ENCODE measurements around the gene PRRC2B.
"Not testable (repeated sequence)": the region's sequence is repeated elsewhere in the genome, so short reads cannot be mapped to it uniquely, and the experiment has no call there.

The PRRC2B gene

GRCh38 chr9:131439224-131439623, 45.3 kb downstream of the PRRC2B start:
- no peak for DNase-seq

GRCh38 chr9:131441441-131441840, 47.6 kb downstream of the PRRC2B start:
- no peak for DNase-seq

- DNase-seq, result no peak
Observed at GRCh38 chr9:131442351-131442750, 48.5 kb downstream of the PRRC2B start.

GRCh38 chr9:131443648-131444047, 49.8 kb downstream of the PRRC2B start:
- no peak for DNase-seq

- DNase-seq, result no peak
Observed at GRCh38 chr9:131446276-131446675, 52.4 kb downstream of the PRRC2B start.

- DNase-seq, result no peak
Observed at GRCh38 chr9:131447148-131447547, 53.3 kb downstream of the PRRC2B start.

GRCh38 chr9:131447600-131447999, 53.7 kb downstream of the PRRC2B start:
- DNase-seq, result no peak

GRCh38 chr9:131448818-131449217, 54.9 kb downstream of the PRRC2B start:
- no peak for DNase-seq

- no peak for DNase-seq
Observed at GRCh38 chr9:131449276-131449675, 55.4 kb downstream of the PRRC2B start.

- DNase-seq, result no peak
Observed at GRCh38 chr9:131454028-131454427, 60.1 kb downstream of the PRRC2B start.

GRCh38 chr9:131455655-131456054, 61.8 kb downstream of the PRRC2B start:
- not testable (repeated sequence) for DNase-seq

GRCh38 chr9:131457746-131458145, 63.9 kb downstream of the PRRC2B start:
- DNase-seq, result no peak

GRCh38 chr9:131459056-131459455, 65.2 kb downstream of the PRRC2B start:
- no peak for DNase-seq

- no peak for DNase-seq
Observed at GRCh38 chr9:131461166-131461565, 67.3 kb downstream of the PRRC2B start.

GRCh38 chr9:131464354-131465000, 70.6 kb downstream of the PRRC2B start:
- no peak for DNase-seq

GRCh38 chr9:131465401-131465800, 71.5 kb downstream of the PRRC2B start:
- DNase-seq, result peak; percentile 59

- no peak for DNase-seq
Observed at GRCh38 chr9:131467214-131467935, 73.5 kb downstream of the PRRC2B start.

- DNase-seq, result no peak
Observed at GRCh38 chr9:131468031-131468430, 74.1 kb downstream of the PRRC2B start.

- peak; percentile 66 for DNase-seq
Observed at GRCh38 chr9:131469356-131469755, 75.5 kb downstream of the PRRC2B start.

- no peak for DNase-seq
Observed at GRCh38 chr9:131469951-131470350, 76.1 kb downstream of the PRRC2B start.

- DNase-seq, result no peak
Observed at GRCh38 chr9:131470581-131470991, 76.7 kb downstream of the PRRC2B start.

GRCh38 chr9:131472085-131472484, 78.2 kb downstream of the PRRC2B start:
- not testable (repeated sequence) for DNase-seq

GRCh38 chr9:131473198-131473885, 79.5 kb downstream of the PRRC2B start:
- no peak for DNase-seq

GRCh38 chr9:131473891-131474290, 80.0 kb downstream of the PRRC2B start:
- DNase-seq, result no peak
